ENCODE data around the gene CEP164. TPM values are rescaled to one million over a fixed set of nuclear protein-coding genes. Genes with fewer than 3 reads are reported as not detected.
A peak's percentile ranks its signal among the peaks of the same experiment; 100 is the strongest.

The CEP164 gene
- total RNA-seq, 2 experiments from 2014 or later: 33.0 to 36.7 TPM

- Histone ChIP-seq H3K4me3 (ENCODE audit: low read length) (no peak overlapping the region), H3K27me3 (ENCODE audit: control insufficient read depth in 1 of 2, insufficient read depth in 2 of 2, low read length in 2 of 2) (no peaks in the 10 kb centered on the region), H3K36me3 (ENCODE audit: insufficient read depth, low read length) (peaks cover 55% of the 10 kb centered on the region), H3K9me3 (ENCODE audit: control insufficient read depth in 1 of 2, insufficient read depth in 1 of 2, low read length in 2 of 2) (no peaks in the 10 kb centered on the region), H3K27ac (ENCODE audit: low read depth in 1 of 2, low read length in 2 of 2) (no peak overlapping the region), H3K4me1 (ENCODE audit: insufficient read depth, low read length) (peaks cover 48% of the 10 kb centered on the region)
- H3K36me3 Mint-ChIP-seq (ENCODE audit: low read depth): peaks cover 84% of the 10 kb centered on the region
- H3K9me3 Mint-ChIP-seq: no peaks in the 10 kb centered on the region
- no peak for DNase-seq
- H3K27ac Mint-ChIP-seq: no peak overlapping the region
- no peak for ATAC-seq (ENCODE audit: poor library complexity)
- no peaks in the 10 kb centered on the region for H3K27me3 Mint-ChIP-seq
- intact Hi-C loops (cut with DNase I, micrococcal nuclease): no loop called here
- no peak overlapping the region for H3K4me3 Mint-ChIP-seq
- peaks cover 32% of the 10 kb centered on the region for H3K4me1 Mint-ChIP-seq (ENCODE audit: low read depth)
- TF ChIP-seq CTCF (IDR thresholded peaks at IDR 0.05): no peak
- POLR2A ChIA-PET: no interaction called here
- CTCF ChIA-PET: no interaction called here
Measured at GRCh38 chr11:117282956-117283355, 44.7 kb upstream of the CEP164 start.

- Mint-ChIP-seq H3K27me3 (no peaks in the 10 kb centered on the region), H3K27ac (no peak overlapping the region)
Measured at GRCh38 chr11:117284053-117284452, 43.6 kb upstream of the CEP164 start.

GRCh38 chr11:117286588-117286987 is 41.1 kb upstream of the CEP164 start:
- Histone ChIP-seq H3K4me1 (ENCODE audit: insufficient read depth, low read length) (peaks cover 20% of the 10 kb centered on the region), H3K4me3 (ENCODE audit: low read length) (no peak overlapping the region), H3K36me3 (ENCODE audit: insufficient read depth, low read length) (peaks cover 51% of the 10 kb centered on the region), H3K9me3 (ENCODE audit: control insufficient read depth in 1 of 2, insufficient read depth in 1 of 2, low read length in 2 of 2) (no peaks in the 10 kb centered on the region), H3K27me3 (ENCODE audit: control insufficient read depth in 1 of 2, insufficient read depth in 2 of 2, low read length in 2 of 2) (no peaks in the 10 kb centered on the region), H3K27ac (ENCODE audit: low read depth in 1 of 2, low read length in 2 of 2) (no peak overlapping the region)
- H3K4me1 Mint-ChIP-seq (ENCODE audit: low read depth): peaks cover 9% of the 10 kb centered on the region
- no peak for ATAC-seq (ENCODE audit: poor library complexity)
- H3K36me3 Mint-ChIP-seq (ENCODE audit: low read depth): peaks cover 83% of the 10 kb centered on the region
- no peak for TF ChIP-seq CTCF (IDR thresholded peaks at IDR 0.05)
- no peak overlapping the region for H3K4me3 Mint-ChIP-seq
- intact Hi-C loops (cut with DNase I, micrococcal nuclease): no loop called here
- H3K27me3 Mint-ChIP-seq: no peaks in the 10 kb centered on the region
- H3K27ac Mint-ChIP-seq: peak overlapping the region; percentile 45
- POLR2A ChIA-PET: no interaction called here
- no peak for DNase-seq
- CTCF ChIA-PET: no interaction called here
- no peaks in the 10 kb centered on the region for H3K9me3 Mint-ChIP-seq

More at GRCh38 chr11:117284053-117284452, 43.6 kb upstream of the CEP164 start:
- H3K27me3 ChIP-seq (ENCODE audit: control insufficient read depth in 1 of 2, insufficient read depth in 2 of 2, low read length in 2 of 2): no peaks in the 10 kb centered on the region
- TF ChIP-seq CTCF (IDR thresholded peaks at IDR 0.05): no peak
- intact Hi-C loops (cut with DNase I, micrococcal nuclease): no loop called here
- ChIA-PET CTCF (interaction anchor here (0.5 kb wide), 1 partner anchor 486 kb away, joined by 3 read pairs; no protein-coding TSS in a partner anchor), POLR2A (no interaction called here)
- ATAC-seq (ENCODE audit: poor library complexity): no peak
- H3K4me3 Mint-ChIP-seq: no peak overlapping the region
- H3K9me3 ChIP-seq (ENCODE audit: control insufficient read depth in 1 of 2, insufficient read depth in 1 of 2, low read length in 2 of 2): no peaks in the 10 kb centered on the region
- no peak overlapping the region for H3K4me3 ChIP-seq (ENCODE audit: low read length)
- peaks cover 91% of the 10 kb centered on the region for H3K36me3 Mint-ChIP-seq (ENCODE audit: low read depth)
- DNase-seq: no peak
- no peaks in the 10 kb centered on the region for H3K9me3 Mint-ChIP-seq
- H3K4me1 ChIP-seq (ENCODE audit: insufficient read depth, low read length): peaks cover 40% of the 10 kb centered on the region
- H3K36me3 ChIP-seq (ENCODE audit: insufficient read depth, low read length): peaks cover 55% of the 10 kb centered on the region
- H3K4me1 Mint-ChIP-seq (ENCODE audit: low read depth): peaks cover 25% of the 10 kb centered on the region
- no peak overlapping the region for H3K27ac ChIP-seq (ENCODE audit: low read depth in 1 of 2, low read length in 2 of 2)
